GM19043 (cell line): ENCODE data around the gene NOTCH3.

Experiments used
- ATAC-seq: cut with Tn5 transposase; IDR thresholded peaks from one replicate; pipeline ENCODE4 v1.9.1; 2021; ENCODE audit warnings: low read depth; ENCODE audit not compliant: unreplicated experiment

Gene NOTCH3

GRCh38 chr19:15237759-15238638 is 37.2 kb upstream of the NOTCH3 start:
- no peak for ATAC-seq

- ATAC-seq: no peak
These were observed 36.1 kb upstream of the NOTCH3 start for GRCh38 chr19:15236886-15237285.

- ATAC-seq: no peak
These were observed 35.0 kb upstream of the NOTCH3 start for GRCh38 chr19:15235781-15236180.

- no peak for ATAC-seq
These were observed 33.8 kb upstream of the NOTCH3 start for GRCh38 chr19:15234431-15235130.

- no peak for ATAC-seq
These were observed 30.5 kb upstream of the NOTCH3 start for GRCh38 chr19:15231271-15231670.

- ATAC-seq: no peak
These were observed 26.5 kb upstream of the NOTCH3 start for GRCh38 chr19:15227261-15227660.

GRCh38 chr19:15225760-15226159 is 25.0 kb upstream of the NOTCH3 start:
- ATAC-seq: no peak

- no peak for ATAC-seq
These were observed 23.0 kb upstream of the NOTCH3 start for GRCh38 chr19:15223649-15224361.

GRCh38 chr19:15222738-15223648 is 22.2 kb upstream of the NOTCH3 start:
- no peak for ATAC-seq

GRCh38 chr19:15220833-15221232 is 20.0 kb upstream of the NOTCH3 start:
- ATAC-seq: no peak

GRCh38 chr19:15218501-15218900 is 17.7 kb upstream of the NOTCH3 start:
- no peak for ATAC-seq

GRCh38 chr19:15216363-15216762 is 15.6 kb upstream of the NOTCH3 start:
- no peak for ATAC-seq

GRCh38 chr19:15213715-15214381 is 13.1 kb upstream of the NOTCH3 start:
- ATAC-seq: no peak

- no peak for ATAC-seq
These were observed 11.9 kb upstream of the NOTCH3 start for GRCh38 chr19:15212711-15213110.

GRCh38 chr19:15210323-15210781 is 9.6 kb upstream of the NOTCH3 start:
- ATAC-seq: no peak

GRCh38 chr19:15201374-15202023 is 704 bp upstream of the NOTCH3 start:
- no peak for ATAC-seq

GRCh38 chr19:15199661-15200552 is 888 bp downstream of the NOTCH3 start:
- ATAC-seq: no peak
